Activated naive CD8-positive, alpha-beta T cell treated with anti-CD3 and anti-CD28 coated beads, Interleukin-2, amount 50 U/mL, for 24 hours (primary cell): ENCODE data around the gene C19orf67.
"Not testable (repeated sequence)": the region's sequence is repeated elsewhere in the genome, so short reads cannot be mapped to it uniquely, and the experiment has no call there.

Source experiments
- ATAC-seq: fragments of 150-1000 bp; cut with Tn5 transposase; one replicate; pipeline ENCODE4 v1.10.0; 2021
- DNase-seq: peaks from one replicate; pipeline ENCODE4 v3.0.0; 2021
- H3K27ac Mint-ChIP-seq: one replicate; pipeline ENCODE4 v1.8.0; 2021; ENCODE audit warnings: mild to moderate bottlenecking, mixed read lengths
- H3K27me3 Mint-ChIP-seq: one replicate; pipeline ENCODE4 v1.8.0; 2021; ENCODE audit warnings: mixed read lengths
- H3K36me3 Mint-ChIP-seq: one replicate; pipeline ENCODE4 v1.8.0; 2021; ENCODE audit warnings: low read depth, mixed read lengths
- H3K4me1 Mint-ChIP-seq: one replicate; pipeline ENCODE4 v1.8.0; 2021; ENCODE audit warnings: mixed read lengths
- H3K4me3 Mint-ChIP-seq: one replicate; pipeline ENCODE4 v1.8.0; 2021; ENCODE audit warnings: mild to moderate bottlenecking, moderate library complexity, mixed read lengths
- H3K9me3 Mint-ChIP-seq: one replicate; pipeline ENCODE4 v1.8.0; 2021; ENCODE audit warnings: mixed read lengths

The C19orf67 gene

GRCh38 chr19:14061081-14061749 lies 24.4 kb downstream of the C19orf67 start:
- ATAC-seq (no peak), DNase-seq (no peak)
- Mint-ChIP-seq H3K9me3 (no peaks in the 10 kb centered on the region), H3K4me1 (peaks cover 19% of the 10 kb centered on the region), H3K36me3 (no peaks in the 10 kb centered on the region), H3K4me3 (no peak overlapping the region), H3K27ac (no peak overlapping the region), H3K27me3 (peaks cover 39% of the 10 kb centered on the region)

- H3K4me1 Mint-ChIP-seq = peaks cover 19% of the 10 kb centered on the region
- no peaks in the 10 kb centered on the region for H3K36me3 Mint-ChIP-seq
- no peak overlapping the region for H3K27ac Mint-ChIP-seq
- peaks cover 43% of the 10 kb centered on the region for H3K27me3 Mint-ChIP-seq
- DNase-seq (no peak), ATAC-seq (no peak)
- no peak overlapping the region for H3K4me3 Mint-ChIP-seq
- H3K9me3 Mint-ChIP-seq = no peaks in the 10 kb centered on the region
Observed at GRCh38 chr19:14059652-14060155, 25.9 kb downstream of the C19orf67 start.

GRCh38 chr19:14059093-14059480 lies 26.5 kb downstream of the C19orf67 start:
- H3K4me3 Mint-ChIP-seq = no peak overlapping the region

GRCh38 chr19:14058182-14059092 lies 27.1 kb downstream of the C19orf67 start:
- H3K27me3 Mint-ChIP-seq = peaks cover 43% of the 10 kb centered on the region
- peak overlapping the region; percentile 59 for H3K4me3 Mint-ChIP-seq
- H3K9me3 Mint-ChIP-seq = no peaks in the 10 kb centered on the region
- H3K27ac Mint-ChIP-seq = no peak overlapping the region
- DNase-seq (no peak), ATAC-seq (no peak)
- peaks cover 19% of the 10 kb centered on the region for H3K4me1 Mint-ChIP-seq
- peaks cover 3% of the 10 kb centered on the region for H3K36me3 Mint-ChIP-seq

More at GRCh38 chr19:14059093-14059480, 26.5 kb downstream of the C19orf67 start:
- H3K36me3 Mint-ChIP-seq = no peaks in the 10 kb centered on the region
- DNase-seq (peak; percentile 73), ATAC-seq (no peak)
- peaks cover 19% of the 10 kb centered on the region for H3K4me1 Mint-ChIP-seq
- peaks cover 43% of the 10 kb centered on the region for H3K27me3 Mint-ChIP-seq
- H3K9me3 Mint-ChIP-seq = no peaks in the 10 kb centered on the region
- H3K27ac Mint-ChIP-seq = no peak overlapping the region

- H3K27me3 Mint-ChIP-seq = peaks cover 41% of the 10 kb centered on the region
- peaks cover 13% of the 10 kb centered on the region for H3K36me3 Mint-ChIP-seq
- H3K9me3 Mint-ChIP-seq = no peaks in the 10 kb centered on the region
- ATAC-seq (no peak), DNase-seq (no peak)
- H3K4me3 Mint-ChIP-seq = peak overlapping the region; percentile 6
- H3K27ac Mint-ChIP-seq = no peak overlapping the region
- peaks cover 19% of the 10 kb centered on the region for H3K4me1 Mint-ChIP-seq
Observed at GRCh38 chr19:14056741-14057356, 28.7 kb downstream of the C19orf67 start.

- ATAC-seq (no peak), DNase-seq (no peak)
- Mint-ChIP-seq H3K36me3 (peaks cover 17% of the 10 kb centered on the region), H3K9me3 (no peaks in the 10 kb centered on the region), H3K27me3 (peaks cover 39% of the 10 kb centered on the region), H3K4me1 (peaks cover 19% of the 10 kb centered on the region), H3K4me3 (no peak overlapping the region), H3K27ac (no peak overlapping the region)
Observed at GRCh38 chr19:14056069-14056666, 29.4 kb downstream of the C19orf67 start.

- H3K36me3 Mint-ChIP-seq = peaks cover 21% of the 10 kb centered on the region
- DNase-seq (no peak), ATAC-seq (no peak)
- H3K9me3 Mint-ChIP-seq = no peaks in the 10 kb centered on the region
- H3K4me1 Mint-ChIP-seq = peaks cover 19% of the 10 kb centered on the region
- no peak overlapping the region for H3K27ac Mint-ChIP-seq
- peaks cover 34% of the 10 kb centered on the region for H3K27me3 Mint-ChIP-seq
- H3K4me3 Mint-ChIP-seq = no peak overlapping the region
Observed at GRCh38 chr19:14055396-14055795, 30.2 kb downstream of the C19orf67 start.

GRCh38 chr19:14054721-14055120 lies 30.9 kb downstream of the C19orf67 start:
- ATAC-seq (no peak), DNase-seq (no peak)
- H3K27me3 Mint-ChIP-seq = peaks cover 30% of the 10 kb centered on the region
- no peak overlapping the region for H3K27ac Mint-ChIP-seq
- H3K9me3 Mint-ChIP-seq = no peaks in the 10 kb centered on the region
- no peak overlapping the region for H3K4me3 Mint-ChIP-seq
- H3K4me1 Mint-ChIP-seq = peaks cover 19% of the 10 kb centered on the region
- H3K36me3 Mint-ChIP-seq = peaks cover 26% of the 10 kb centered on the region

- Mint-ChIP-seq H3K36me3 (peaks cover 28% of the 10 kb centered on the region), H3K4me3 (no peak overlapping the region), H3K9me3 (no peaks in the 10 kb centered on the region), H3K27me3 (peaks cover 25% of the 10 kb centered on the region), H3K27ac (no peak overlapping the region), H3K4me1 (peaks cover 17% of the 10 kb centered on the region)
- ATAC-seq (no peak), DNase-seq (no peak)
Observed at GRCh38 chr19:14054099-14054498, 31.5 kb downstream of the C19orf67 start.

- Mint-ChIP-seq H3K36me3 (peaks cover 33% of the 10 kb centered on the region), H3K9me3 (no peaks in the 10 kb centered on the region), H3K4me1 (peaks cover 14% of the 10 kb centered on the region), H3K27ac (no peak overlapping the region), H3K27me3 (peaks cover 19% of the 10 kb centered on the region), H3K4me3 (no peak overlapping the region)
- no peak for DNase-seq
- ATAC-seq = no peak
Observed at GRCh38 chr19:14053500-14053899, 32.1 kb downstream of the C19orf67 start.

- ATAC-seq (no peak), DNase-seq (no peak)
- no peak overlapping the region for H3K4me3 Mint-ChIP-seq
- peaks cover 13% of the 10 kb centered on the region for H3K4me1 Mint-ChIP-seq
- H3K27me3 Mint-ChIP-seq = peaks cover 14% of the 10 kb centered on the region
- H3K36me3 Mint-ChIP-seq = peaks cover 36% of the 10 kb centered on the region
- H3K9me3 Mint-ChIP-seq = no peaks in the 10 kb centered on the region
- H3K27ac Mint-ChIP-seq = no peak overlapping the region
Observed at GRCh38 chr19:14053032-14053431, 32.6 kb downstream of the C19orf67 start.

GRCh38 chr19:14052470-14052869 lies 33.1 kb downstream of the C19orf67 start:
- H3K27ac Mint-ChIP-seq = no peak overlapping the region
- no peak for DNase-seq
- no peak for ATAC-seq
- peaks cover 10% of the 10 kb centered on the region for H3K27me3 Mint-ChIP-seq
- no peak overlapping the region for H3K4me3 Mint-ChIP-seq
- H3K9me3 Mint-ChIP-seq = no peaks in the 10 kb centered on the region
- H3K4me1 Mint-ChIP-seq = peaks cover 8% of the 10 kb centered on the region
- peaks cover 38% of the 10 kb centered on the region for H3K36me3 Mint-ChIP-seq

GRCh38 chr19:14051980-14052379 lies 33.6 kb downstream of the C19orf67 start:
- Mint-ChIP-seq H3K4me1 (peaks cover 9% of the 10 kb centered on the region), H3K4me3 (no peak overlapping the region), H3K27ac (no peak overlapping the region), H3K9me3 (no peaks in the 10 kb centered on the region), H3K36me3 (peaks cover 40% of the 10 kb centered on the region), H3K27me3 (peaks cover 6% of the 10 kb centered on the region)
- ATAC-seq (no peak), DNase-seq (no peak)

GRCh38 chr19:14050961-14051360 lies 34.6 kb downstream of the C19orf67 start:
- H3K4me1 Mint-ChIP-seq, H3K4me3 Mint-ChIP-seq, H3K27ac Mint-ChIP-seq, ATAC-seq, H3K9me3 Mint-ChIP-seq, DNase-seq, H3K27me3 Mint-ChIP-seq: not testable (repeated sequence)
- H3K36me3 Mint-ChIP-seq = peaks cover 47% of the 10 kb centered on the region
